Measurements from ENCODE around the gene NCAM1.

The NCAM1 gene

DNA sequence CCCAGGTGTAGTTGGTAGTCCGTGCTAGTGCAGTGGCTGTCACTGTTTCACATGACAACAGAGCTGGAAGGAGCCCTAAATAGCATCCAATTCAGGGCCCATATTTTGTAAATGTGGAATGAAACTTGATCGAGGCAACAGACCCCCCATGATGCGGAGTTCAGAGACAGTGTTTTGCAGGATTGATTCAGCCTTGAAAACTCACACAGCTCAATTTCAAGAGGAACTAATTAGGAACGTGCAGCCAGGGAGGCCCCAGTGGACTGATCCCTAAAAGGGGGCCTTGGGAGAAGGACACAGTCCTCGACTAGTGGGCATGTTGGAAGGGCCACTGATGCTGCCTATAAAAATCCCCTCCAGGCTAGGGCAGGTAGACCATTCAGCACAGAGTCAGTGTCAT, 292.2 kb downstream of the NCAM1 start:
- DNase-seq (ENCODE audit: low spot score), result no peak

DNA sequence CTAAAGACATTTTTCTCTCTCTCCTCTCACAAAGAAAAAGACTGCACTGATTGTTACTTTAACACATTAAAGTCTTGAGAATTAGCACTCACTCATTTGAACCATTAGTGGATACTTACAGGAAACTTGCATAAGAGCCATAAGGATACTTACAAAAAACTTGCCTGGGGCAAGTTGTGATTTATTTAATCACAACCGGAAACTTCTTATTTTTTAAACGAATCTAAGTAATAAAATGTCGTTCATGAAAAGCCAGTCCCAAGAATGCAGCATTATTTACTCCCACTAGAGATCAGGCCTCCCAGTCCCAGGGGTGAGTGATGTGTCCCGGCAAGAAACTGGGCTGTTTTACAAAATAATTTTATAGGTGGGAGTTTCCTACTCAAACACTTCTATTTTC, 293.9 kb downstream of the NCAM1 start:
- no peak for DNase-seq (ENCODE audit: low spot score)

DNA sequence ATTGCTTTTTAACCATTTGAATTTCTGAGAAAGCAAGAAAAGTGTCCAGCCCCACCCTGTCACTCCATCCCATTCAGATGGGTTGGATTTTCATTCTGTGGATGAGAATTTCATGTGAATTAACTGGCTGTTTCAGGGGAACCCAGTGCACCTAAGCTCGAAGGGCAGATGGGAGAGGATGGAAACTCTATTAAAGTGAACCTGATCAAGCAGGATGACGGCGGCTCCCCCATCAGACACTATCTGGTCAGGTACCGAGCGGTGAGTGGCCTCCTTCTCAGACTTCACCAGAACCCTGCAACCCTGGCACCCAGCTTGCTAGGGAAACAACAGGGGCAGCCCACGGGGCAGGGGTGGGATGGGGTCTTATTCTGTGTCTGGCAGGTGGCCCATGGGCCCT, 294.5 kb downstream of the NCAM1 start:
- no peak for DNase-seq (ENCODE audit: low spot score)

DNA sequence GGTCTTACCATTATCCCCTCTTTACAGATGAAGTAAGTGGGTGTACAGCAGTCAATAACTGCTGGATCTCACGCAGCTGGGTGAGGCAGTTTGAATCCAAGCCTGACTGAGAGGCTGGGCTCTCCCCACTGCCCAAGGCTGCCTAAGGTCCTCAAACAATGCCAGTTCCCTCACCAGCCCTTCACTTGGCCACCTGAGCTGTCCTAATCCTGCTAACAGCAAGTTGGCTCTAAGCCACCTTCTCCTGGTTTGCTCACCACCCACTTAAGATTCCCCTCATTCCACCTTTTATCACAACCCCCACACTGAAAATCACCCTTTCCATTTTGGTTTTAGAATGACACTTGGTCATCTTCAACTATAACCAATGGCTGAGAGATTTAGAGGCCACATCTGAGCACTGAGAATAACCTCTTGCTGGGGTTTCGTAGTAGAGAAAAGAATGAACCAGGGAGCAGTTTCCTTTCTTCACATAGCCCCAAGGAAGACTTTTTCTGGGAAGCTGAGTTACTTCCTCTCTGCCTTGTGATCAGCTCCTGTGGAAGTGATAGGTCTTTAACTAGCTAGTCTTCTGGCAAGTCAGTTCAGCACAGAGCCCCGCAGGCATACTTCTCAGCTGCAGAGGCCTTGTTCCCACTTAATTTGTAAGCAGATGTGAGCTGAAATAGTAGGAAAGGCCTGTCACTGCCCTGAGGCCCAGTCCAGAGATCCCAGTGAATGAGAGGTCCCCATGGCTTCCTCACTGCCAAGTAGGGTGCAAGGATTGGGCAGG, 295.4 kb downstream of the NCAM1 start:
- no peak for DNase-seq (ENCODE audit: low spot score)

DNA sequence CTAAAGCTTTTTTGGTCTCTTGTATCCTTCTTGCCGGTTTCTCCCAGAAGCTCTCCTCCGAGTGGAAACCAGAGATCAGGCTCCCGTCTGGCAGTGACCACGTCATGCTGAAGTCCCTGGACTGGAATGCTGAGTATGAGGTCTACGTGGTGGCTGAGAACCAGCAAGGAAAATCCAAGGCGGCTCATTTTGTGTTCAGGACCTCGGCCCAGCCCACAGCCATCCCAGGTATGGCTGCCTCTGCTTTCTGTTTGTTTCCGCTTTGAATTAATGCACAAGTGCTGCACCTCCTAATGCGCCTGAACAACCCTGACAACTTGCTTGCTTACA, 298.8 kb downstream of the NCAM1 start:
- DNase-seq (ENCODE audit: low spot score), result no peak

DNA sequence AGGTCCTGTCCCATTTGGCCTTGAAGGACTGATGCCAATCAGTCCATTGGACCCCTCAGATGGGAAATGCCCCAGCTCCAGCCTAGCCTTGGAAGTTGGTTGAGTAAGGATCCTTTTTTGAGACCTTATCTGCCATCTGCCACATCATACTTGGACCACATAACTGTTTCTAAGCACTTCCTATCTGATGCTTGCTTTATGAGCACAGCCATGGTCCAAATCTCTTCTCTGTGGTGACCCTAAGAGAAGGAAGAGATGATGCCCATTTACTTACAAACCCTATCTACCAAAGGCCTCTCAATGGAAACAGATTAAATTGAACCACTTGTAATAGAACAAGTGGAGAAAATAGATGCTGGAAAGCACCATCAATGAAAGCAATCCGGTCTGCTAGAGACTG, 299.3 kb downstream of the NCAM1 start:
- DNase-seq (ENCODE audit: low spot score), result no peak

DNA sequence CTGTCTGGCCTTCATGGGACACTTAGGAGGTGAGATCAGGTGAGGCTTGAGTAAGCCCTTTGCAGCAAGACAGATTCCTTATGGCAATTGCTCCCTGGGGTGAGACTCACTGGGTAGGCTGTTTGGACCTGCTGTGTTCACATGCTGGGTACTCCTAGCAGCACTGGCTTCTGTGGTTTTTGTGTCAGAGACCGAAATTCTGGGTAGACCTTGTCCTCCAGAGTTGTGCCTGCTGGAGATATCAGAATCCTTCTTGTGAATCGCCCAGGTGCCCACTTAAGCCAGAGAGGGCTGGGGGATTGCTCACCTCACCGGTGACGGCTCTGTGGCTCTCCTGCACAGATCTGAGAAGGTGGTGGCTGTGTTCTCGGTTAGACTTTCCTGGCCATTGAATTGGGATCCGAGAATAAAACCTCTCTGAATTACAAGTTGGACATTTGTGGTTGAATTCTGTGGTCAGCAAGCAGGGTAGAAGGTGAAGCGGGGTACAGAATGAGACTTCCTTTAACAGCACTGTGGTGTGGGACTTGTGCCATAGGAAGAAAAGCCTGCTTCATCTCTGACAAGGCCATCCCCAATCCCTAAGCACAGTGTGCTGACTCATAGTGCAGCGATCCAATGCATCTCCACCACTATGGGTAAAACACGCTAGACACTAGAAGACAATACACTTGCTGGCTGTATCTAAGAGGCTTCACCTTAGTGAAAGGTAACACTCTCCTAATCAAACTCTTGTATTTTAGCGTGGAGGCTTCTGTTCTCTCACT, 300.7 kb downstream of the NCAM1 start:
- peak; percentile 55 for DNase-seq (ENCODE audit: low spot score)

DNA sequence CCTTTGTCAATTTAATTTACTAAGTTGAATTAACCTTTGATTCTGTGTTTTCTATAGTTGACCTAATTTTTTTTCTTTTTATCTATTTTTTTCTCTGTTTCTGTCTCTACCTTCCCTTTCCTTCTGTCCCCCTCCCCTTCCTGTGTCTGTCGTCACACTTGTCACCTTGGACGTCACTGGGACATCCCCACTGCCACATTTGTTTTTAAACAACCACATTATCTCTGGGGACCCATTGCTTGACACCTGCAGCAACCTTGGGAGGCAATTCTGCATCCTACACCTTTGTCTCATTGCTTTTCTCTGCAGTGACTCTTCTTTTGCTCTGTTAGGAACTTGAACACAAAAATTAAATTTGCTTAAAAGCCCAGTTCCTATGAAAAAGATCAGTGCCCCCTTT, 301.4 kb downstream of the NCAM1 start:
- DNase-seq (ENCODE audit: low spot score), result no peak

DNA sequence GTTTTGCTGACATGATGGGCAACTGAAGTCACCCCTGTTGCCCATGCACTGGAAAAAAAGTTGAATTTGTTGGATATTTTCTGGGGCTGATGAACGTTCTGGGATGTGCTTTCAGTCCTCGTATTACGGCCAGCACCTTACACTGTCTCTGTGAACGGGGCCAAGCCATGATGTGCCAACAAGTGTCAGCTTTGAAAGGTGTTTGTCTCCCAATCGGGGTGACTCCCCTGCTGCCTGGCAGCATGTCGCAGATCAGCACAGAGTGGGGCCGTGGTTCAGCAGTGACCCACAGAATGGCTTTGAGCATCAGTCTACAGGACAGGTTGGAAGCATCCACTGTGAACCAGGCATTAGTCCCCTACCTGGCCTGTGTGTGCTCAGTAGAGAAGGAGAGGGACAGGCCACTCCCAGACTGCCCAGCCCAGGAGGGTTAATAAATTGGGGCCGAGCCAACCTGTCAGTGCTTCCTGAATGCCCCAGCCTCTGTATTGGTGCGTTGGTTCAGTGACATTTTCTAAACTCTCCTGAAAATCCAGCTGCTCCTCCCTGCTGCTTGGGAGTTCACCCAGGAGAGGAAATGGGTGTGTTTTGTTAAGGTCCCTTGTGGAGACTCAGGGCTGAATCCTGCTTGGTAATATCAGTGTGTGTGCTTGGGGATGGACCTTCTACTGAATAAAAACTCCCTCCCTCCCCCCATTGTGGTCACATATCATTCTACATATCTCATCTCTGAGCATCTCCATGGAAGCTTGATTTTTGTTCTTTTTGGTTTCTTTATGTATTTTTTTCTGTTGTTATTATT, 302.4 kb downstream of the NCAM1 start:
- DNase-seq (ENCODE audit: low spot score), result no peak

DNA sequence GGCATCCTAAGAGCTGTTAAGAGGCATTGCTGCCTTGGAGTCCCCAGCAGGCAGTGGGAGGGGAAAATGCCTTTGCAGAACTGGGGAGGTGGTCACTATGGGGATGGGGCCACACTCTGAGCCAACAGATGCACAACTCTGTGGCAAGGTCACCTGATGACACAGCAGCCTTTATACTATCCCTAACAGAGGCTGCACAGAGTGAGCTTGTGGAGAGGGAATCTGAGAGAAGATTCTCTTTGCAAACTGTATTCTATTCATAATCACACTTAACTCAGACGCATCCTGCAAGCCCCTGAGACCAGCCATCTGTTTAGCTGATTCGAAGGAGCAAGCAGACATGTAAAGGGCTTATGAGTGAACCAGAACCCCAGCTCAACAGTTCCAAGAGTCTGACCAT, 304.1 kb downstream of the NCAM1 start:
- no peak for DNase-seq (ENCODE audit: low spot score)

DNA sequence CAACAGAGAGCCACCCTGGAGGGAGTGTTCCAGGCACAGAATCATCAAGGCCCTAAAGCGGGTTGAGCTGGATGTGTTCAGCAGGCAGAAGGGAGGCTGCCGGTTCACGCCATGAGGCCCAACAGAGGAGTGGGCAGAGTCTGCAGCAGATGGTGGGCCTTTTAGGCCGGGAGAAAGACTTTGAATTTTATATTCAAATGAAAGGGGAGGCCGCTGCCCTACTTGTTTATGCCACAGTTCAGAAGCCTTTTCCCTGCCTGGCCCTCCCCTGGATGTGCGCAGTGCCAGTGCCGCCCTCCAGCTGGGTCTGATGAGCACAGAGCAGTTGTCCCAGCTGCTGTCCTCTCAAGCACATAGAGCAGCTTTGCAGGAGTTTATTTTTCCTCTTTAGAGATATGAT, 306.3 kb downstream of the NCAM1 start:
- DNase-seq (ENCODE audit: low spot score), result no peak

DNA sequence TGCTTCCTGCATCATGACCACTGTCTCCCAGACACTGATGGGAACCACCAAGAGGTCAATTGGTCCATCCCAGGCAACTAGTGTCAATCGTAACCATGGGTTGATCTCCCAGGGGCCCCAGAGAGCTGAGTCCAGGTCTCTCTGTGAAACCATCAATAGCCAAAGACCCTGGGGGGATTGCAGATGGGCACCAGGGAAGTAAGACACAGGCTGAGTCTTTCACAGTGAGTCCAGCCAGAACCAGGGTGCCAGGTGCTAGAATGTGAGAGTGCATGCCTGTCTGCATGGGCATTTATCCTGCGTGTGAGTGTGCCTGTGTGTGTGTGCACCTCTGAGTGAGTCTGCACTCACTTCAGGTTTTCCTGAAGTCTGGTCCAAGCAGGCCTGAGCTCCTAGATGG, 307.9 kb downstream of the NCAM1 start:
- no peak for DNase-seq (ENCODE audit: low spot score)

DNA sequence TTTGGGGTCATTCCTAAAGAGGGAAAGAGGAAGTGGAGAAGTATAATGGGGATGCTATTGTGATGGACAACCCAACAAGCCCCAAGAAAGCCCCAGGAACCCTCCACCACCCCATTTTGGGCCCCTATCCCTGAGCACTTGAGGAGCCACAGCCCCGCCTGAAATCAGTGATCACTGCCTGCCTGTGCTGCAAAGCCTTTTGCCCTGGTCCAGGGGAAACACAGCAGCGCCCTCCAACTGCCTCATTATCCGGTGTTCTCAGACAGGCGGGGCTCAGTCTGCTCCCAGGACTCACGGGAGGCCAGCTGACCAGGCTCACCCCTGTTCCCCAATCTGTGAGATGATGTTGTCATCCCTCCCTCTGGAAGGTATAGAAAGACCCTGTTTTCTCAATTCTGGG, 308.4 kb downstream of the NCAM1 start:
- DNase-seq (ENCODE audit: low spot score), result no peak

DNA sequence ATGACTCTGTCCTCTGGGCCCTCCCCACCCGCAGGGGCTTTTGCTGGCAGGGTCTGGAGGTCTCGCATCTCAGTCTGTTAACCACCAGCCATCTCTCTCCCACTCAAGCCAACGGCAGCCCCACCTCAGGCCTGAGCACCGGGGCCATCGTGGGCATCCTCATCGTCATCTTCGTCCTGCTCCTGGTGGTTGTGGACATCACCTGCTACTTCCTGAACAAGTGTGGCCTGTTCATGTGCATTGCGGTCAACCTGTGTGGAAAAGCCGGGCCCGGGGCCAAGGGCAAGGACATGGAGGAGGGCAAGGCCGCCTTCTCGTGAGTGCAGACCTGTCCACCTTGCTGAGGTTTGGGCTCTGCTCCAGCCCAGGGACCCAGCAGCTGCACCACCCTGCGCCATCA, 308.9 kb downstream of the NCAM1 start:
- no peak for DNase-seq (ENCODE audit: low spot score)

DNA sequence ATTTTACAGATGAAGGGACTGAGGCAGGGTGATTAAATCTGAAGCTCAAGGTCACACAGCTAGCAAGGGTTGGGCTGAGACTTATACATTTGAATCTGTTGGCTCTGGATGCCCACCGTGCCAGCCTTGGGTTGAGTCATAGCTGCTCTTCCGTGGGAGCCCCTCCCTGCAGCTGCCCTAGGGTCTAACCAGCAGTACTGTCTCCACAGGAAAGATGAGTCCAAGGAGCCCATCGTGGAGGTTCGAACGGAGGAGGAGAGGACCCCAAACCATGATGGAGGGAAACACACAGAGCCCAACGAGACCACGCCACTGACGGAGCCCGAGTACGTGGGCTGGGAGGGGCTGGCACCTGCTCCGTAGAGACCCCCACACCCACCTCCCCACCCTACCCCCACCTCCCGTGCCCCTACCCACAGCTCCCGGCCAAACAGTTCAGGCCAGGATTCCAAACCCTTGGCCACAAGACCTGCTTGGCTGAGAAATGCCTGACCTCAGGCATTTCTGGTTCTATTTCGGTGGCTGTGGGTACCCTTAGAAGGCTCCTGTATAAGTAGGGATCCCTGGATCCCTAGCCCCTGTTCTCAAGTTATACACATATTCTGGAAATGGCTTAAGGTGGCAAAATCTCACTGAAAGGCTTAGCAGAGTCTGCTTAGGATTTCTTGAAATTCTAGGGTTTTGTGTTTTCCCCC, 310.5 kb downstream of the NCAM1 start:
- DNase-seq (ENCODE audit: low spot score), result no peak

DNA sequence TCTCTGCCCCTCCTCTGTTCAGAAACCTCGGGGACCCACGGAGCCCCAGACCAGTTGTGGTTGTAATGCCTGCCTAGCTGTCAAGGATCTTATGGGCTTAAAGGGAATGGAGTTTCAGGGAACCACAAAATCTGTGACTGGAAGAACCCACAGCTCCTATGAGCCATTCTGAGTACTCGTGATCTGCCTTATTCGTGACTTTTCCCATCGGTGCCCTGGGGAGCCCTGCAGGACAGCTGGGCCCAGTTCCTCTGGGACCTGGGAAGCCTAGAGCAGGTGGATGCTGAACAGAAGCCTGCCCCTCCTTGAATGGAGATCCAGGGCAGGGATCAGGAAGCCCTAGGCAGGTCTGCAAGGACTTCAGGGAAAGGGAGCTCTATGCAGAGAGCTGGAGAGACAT, 311.1 kb downstream of the NCAM1 start:
- DNase-seq (ENCODE audit: low spot score), result no peak

DNA sequence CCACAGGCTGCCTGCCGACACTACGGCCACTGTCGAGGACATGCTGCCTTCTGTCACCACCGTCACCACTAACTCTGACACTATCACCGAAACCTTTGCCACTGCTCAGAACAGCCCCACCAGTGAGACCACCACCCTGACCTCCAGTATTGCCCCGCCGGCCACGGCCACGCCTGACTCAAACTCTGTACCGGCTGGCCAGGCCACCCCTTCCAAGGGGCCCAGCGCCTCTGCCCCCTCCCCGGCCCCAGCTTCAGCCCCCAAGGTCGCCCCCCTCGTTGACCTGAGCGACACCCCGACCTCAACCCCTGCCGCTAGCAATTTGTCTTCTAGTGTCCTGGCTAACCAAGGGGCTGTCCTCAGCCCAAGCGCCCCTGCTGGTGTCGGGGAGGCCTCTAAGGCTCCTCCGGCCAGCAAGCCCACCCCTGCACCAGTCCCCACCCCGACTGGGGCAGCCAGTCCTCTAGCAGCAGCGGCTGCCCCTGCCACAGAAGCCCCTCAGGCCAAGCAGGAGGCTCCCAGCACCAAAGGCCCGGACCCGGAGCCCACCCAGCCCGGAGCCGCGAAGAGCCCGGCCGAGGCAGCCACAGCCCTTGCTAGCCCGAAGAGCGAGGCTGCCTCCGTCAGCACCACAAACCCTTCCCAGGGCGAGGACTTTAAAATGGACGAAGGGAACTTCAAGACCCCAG, 311.9 kb downstream of the NCAM1 start:
- no peak for DNase-seq (ENCODE audit: low spot score)

DNA sequence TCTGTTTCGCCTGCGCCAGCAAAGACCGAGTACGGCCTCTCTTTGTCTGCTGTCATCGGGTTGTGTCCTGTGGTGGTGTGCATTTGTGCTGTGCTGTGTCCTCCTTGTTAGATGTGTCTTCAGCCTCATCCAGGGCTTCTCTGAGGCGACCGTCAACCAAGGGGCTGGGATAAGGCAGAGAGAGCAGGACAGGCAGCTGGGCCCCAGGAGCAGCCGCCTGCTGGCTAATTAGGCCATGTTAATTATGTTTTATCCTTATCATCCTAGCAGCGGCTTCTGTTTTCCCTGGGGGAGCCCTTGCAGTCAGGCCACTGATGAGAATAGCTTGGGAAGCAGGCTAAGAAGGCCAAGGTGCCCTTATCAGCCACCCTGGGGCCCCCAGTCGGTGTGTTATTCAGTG, 312.5 kb downstream of the NCAM1 start:
- DNase-seq (ENCODE audit: low spot score), result no peak

DNA sequence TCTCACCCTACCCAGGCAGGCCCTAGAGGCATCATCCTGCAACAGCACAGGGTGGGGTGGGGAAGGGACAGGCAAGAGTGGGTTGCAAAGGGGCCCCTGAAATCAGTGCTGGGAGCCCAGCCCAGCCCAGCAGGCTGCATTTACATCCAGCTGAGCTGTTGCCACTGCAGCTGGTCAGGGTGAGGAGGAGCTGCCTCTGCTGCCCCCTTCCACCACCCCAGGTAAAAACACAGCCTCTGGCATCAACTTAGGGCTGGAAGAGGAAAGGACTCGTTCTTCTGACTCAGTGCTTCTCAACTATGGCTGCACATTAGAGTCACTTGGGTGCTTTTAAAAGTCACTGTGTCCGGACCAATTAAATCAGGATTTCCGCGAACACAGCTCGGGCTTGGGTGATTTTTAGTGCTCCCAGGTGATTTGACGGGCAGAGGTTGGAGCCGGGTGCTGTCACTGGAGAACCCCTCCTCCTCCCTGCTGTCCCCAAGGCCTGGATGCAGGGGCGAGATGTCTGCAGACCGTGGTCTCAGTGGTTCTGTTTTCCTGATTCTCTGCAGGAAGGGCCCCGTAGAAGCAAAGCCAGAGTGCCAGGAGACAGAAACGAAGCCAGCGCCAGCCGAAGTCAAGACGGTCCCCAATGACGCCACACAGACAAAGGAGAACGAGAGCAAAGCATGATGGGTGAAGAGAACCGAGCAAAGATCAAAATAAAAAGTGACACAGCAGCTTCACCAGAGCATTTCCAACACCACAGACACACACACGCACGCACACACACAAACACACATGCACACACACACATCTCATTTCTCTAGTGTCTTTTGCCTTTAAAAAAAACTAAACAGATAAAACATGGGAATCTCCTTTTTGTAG, 313.7 kb downstream of the NCAM1 start:
- DNase-seq (ENCODE audit: low spot score), result no peak

DNA sequence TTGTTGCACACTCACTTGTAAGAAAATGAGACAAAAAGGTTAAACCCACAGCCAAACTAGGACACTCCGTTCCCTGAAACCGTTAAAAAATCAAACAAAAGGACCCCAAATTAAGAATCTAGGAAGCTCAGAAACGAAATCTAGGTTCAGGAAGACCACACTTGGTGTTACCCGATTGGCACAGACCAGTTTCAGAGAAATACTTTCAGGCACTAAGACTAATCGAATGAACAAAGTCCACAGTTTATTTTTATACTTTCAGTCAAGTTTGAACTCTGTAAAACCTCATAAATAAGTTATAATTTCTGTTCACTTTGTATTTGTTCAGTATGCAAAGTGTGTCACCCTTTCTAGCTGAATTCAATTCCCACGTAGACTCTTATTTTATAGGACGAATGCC, 314.4 kb downstream of the NCAM1 start:
- DNase-seq (ENCODE audit: low spot score), result no peak

DNA sequence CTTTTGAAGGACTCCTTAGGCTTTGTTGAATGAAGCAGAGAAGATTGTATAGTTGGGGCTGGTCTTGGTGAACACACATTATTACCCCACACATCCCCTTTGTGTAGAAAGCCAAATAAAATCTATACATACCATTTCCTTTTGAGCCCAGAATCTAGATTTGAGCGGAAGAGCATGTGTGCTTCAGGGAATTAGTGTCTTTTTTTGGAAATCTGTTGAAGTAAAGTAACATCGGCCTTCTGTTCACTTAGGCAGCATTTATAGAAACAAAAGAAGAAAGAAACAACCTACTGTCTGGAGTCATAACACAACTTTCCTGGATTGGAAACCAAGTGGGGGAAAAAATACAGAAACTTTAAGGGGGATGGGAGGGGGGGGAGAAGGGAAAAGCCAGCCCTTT, 315.2 kb downstream of the NCAM1 start:
- DNase-seq (ENCODE audit: low spot score), result no peak
